Breast epithelium (tissue), 3 donors: ENCODE measurements around the gene PHYKPL.

Experiments
- CTCF ChIP-seq, 3 donors: fragments of 450-650 bp; IDR thresholded peaks; one replicate each; pipeline ENCODE4 v1.5.1; 2016 to 2017; ENCODE audit warnings: antibody characterized with exemption in 3 of 3, mild to moderate bottlenecking in 3 of 3, moderate library complexity in 3 of 3
- POLR2A ChIP-seq: fragments of 450-650 bp; IDR thresholded peaks from one replicate; pipeline ENCODE4 v1.6.1; 2016; ENCODE audit warnings: antibody characterized with exemption, mild to moderate bottlenecking, moderate library complexity

GRCh38 chr5:178194026-178194425 lies 38.6 kb downstream of the PHYKPL start:
- TF ChIP-seq CTCF (IDR thresholded peaks at IDR 0.05) (no peak), POLR2A (no peak)
